GM12801 (cell line): Measurements from ENCODE around the gene TDRD10.

Source experiments
- TF ChIP-seq, protein P1 (sequence below): IDR thresholded peaks from one replicate; pipeline ENCODE4 v1.5.1; 2011; ENCODE audit warnings: control low read depth; ENCODE audit not compliant: insufficient read length; ENCODE audit errors: extremely low read depth

Gene TDRD10

DNA sequence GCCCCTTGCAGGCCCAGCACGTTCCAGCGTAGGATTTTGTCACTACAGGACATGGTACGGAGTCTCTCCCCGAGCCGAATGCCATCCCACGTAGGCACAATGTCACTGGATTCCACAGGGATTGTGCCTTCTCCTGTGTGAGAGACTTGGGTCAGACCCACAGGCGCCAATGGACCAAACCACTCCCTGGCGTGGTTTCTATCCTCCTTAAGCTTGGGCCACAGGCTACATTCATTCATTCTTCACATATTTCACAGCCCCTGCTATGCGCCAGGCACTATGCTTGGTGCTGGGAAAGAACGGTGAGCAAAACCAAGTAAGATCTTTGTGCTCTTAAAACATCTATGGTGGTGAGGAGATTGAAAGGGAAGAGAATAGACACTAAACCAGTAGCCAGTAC lies 84.2 kb downstream of the TDRD10 start:
- TF ChIP-seq, protein P1, sequence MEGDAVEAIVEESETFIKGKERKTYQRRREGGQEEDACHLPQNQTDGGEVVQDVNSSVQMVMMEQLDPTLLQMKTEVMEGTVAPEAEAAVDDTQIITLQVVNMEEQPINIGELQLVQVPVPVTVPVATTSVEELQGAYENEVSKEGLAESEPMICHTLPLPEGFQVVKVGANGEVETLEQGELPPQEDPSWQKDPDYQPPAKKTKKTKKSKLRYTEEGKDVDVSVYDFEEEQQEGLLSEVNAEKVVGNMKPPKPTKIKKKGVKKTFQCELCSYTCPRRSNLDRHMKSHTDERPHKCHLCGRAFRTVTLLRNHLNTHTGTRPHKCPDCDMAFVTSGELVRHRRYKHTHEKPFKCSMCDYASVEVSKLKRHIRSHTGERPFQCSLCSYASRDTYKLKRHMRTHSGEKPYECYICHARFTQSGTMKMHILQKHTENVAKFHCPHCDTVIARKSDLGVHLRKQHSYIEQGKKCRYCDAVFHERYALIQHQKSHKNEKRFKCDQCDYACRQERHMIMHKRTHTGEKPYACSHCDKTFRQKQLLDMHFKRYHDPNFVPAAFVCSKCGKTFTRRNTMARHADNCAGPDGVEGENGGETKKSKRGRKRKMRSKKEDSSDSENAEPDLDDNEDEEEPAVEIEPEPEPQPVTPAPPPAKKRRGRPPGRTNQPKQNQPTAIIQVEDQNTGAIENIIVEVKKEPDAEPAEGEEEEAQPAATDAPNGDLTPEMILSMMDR, result no peak

DNA sequence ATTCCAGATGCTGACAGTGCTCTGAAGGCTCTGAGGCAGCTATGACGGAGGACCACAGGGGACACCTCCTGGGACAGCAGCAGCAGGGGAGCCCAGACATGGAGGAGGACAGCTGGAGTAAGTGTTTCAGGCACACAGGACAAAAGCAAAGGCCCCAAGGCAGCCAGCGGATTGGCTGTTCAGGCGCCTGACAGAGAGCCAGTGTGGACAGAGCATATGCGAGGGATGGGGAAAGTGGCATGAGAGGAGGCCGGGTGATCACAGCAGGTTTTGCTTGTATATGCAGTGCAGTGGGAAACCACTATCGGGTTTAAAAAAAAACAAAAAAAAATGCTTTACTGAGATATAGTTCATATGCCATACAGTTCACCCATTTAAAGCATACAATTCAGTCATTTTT lies 84.6 kb downstream of the TDRD10 start:
- TF ChIP-seq, protein P1, result no peak

DNA sequence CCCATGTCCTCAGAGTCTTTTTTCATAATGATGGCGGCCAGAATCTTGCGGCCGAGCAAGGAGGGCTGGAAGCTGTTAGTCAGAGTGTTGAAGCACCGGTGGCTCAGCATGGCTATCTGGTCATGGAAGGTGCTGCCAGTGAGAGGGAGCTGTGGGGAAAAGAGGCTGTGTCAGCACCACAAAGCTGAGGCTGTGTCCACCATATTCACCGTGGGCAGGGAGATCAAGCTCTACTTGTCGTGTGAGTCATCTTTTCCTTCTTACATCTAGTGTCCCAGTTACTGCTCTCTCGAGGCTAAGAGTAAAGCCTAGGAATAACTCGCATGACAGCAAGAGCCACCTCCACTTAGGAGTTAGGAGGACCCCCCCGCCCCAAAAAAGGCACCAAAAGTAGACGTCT lies 87.8 kb downstream of the TDRD10 start:
- TF ChIP-seq, protein P1, result no peak

DNA sequence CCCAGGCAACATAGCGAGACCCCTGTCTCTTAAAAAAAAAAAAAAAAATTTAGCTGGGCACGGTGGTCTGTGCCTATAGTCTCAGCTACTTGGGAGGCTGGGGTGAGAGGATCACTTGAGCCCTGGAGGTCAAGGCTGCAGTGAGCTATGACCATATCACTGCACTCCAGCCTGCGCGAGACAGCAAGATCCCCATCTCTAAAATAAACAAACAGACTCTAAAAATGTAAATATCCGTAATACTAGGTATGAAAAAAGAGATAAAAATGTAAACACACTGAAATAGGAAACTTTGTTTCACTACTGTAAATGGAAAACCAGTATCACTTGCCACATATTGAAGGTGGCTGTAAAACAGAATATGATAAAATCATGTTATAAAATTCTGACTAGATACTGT lies 88.7 kb downstream of the TDRD10 start:
- TF ChIP-seq, protein P1, result no peak

DNA sequence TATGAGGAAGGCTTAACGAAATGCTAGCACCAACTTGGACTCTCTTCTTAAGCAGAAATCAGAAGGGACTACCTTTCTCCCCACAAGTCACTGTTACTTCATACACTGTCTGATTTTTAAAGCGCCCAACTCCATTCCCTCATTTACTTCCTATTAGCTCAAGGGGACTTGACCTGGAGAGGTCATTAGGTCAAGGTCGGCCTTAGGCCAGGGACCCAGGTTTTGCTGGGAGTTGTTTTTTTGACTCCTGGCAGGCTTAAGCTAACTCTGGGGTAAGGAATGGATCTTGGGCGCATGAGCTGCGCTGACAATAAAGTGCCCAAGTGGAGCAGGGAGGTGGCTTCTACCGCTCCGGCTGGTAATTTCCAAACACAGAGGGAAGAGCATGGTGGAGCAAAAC lies 89.2 kb downstream of the TDRD10 start:
- TF ChIP-seq, protein P1, result no peak

DNA sequence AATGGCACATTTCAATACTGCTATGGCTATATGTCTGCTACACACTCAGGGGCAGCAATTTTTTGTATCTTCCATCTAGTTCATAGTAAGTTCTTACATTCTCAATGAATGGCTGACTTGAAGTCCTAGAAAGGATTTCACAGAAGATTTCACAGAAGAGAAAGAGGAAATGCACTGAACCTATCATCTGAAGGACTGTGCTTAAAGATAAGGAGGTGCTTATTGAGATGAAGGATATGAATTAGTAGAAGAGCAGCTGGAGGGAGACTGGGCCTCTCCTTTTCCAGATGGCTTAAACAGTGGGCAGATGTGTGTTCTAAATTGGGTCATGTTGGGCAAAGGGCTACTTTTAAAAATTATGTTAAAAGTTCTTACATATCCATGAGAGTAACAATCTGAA lies 91.4 kb downstream of the TDRD10 start:
- TF ChIP-seq, protein P1, result no peak

DNA sequence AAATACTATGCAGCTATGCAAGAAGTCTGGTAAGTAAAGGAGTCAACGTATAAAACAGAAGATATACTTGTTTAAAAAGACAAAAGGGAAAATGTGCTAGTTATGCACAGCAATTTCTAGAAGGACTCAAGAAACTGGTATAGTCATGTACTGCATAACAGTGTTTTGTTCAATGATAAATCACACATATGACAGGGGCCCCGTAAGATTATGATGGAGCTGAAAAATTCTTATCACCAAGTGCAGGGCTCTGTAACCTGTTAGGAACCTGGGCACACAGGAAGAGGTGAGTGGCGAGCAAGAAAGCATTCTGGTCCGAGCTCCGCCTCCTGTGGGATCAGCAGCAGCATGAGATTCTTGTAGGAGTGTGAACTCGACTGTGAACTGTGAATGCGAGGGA lies 92.8 kb downstream of the TDRD10 start:
- TF ChIP-seq, protein P1, result no peak

DNA sequence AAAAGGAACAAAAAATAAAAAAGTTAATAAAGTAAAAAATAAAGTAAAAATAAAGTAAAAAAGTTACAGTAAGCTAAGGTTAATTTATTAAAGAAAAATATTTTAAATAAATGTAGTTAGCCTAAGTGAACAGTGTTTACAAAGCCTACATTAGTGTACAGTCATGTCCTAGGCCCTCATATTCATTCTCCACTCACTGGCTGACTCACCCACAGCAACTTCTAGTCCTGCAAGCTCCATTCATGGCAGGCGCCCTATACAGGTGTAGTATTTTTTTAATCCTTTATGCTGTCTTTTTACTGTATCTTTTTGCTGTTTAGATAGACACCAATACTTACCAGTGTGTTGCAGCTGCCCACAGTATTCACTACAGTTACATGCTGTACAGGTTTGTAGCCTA lies 93.6 kb downstream of the TDRD10 start:
- TF ChIP-seq, protein P1, result no peak
